Measurements from ENCODE around the gene ADGRL2.

The ADGRL2 gene

GRCh38 chr1:82032068-82032467, 231.3 kb downstream of the ADGRL2 start:
- Histone ChIP-seq H3K27ac (no peak overlapping the region), H3K79me2 (ENCODE audit: insufficient read depth, low read depth) (no peaks in the 10 kb centered on the region), H3K27me3 (ENCODE audit: insufficient read depth, low read depth) (no peaks in the 10 kb centered on the region), H3K4me3 (IDR thresholded peaks at IDR 0.05; ENCODE audit: insufficient read depth, low read depth, low read length) (no peak overlapping the region), H3K4me2 (no peak overlapping the region), H3K4me1 (ENCODE audit: low read depth, poor library complexity, severe bottlenecking) (no peaks in the 10 kb centered on the region), H3K9ac (no peak overlapping the region), H2AFZ (ENCODE audit: low read depth) (no peak overlapping the region), H3K36me3 (ENCODE audit: insufficient read depth) (no peaks in the 10 kb centered on the region), H4K20me1 (ENCODE audit: insufficient read depth) (no peaks in the 10 kb centered on the region)
- TF ChIP-seq CTCF (conservative IDR thresholded peaks at IDR 0.05; ENCODE audit: low read depth, low read length), result no peak

DNA sequence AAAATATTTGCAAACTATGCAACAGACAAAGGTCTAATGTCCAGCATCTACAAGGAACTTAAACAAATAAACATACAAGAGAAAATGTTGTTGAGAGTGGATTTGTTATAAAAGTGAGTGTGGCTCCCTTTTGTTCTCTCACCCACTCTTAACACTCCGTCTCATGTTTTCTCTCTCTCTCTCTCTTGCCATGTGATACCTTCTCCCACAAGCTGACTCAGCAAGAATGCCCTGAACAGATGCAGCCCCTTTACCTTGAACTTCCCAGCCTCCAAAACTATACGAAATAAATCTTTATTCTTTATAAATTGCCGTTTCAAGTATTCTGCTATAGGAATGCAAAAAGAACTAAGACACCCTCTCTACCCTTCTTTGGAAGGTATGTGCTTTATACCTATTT, 234.1 kb downstream of the ADGRL2 start:
- no peaks in the 10 kb centered on the region for H3K27me3 ChIP-seq (ENCODE audit: insufficient read depth, low read depth)
- H2AFZ ChIP-seq (ENCODE audit: low read depth), result no peak overlapping the region
- H3K4me2 ChIP-seq, result no peak overlapping the region
- H3K9ac ChIP-seq, result no peak overlapping the region
- H3K27ac ChIP-seq, result no peak overlapping the region
- no peaks in the 10 kb centered on the region for H4K20me1 ChIP-seq (ENCODE audit: insufficient read depth)
- H3K79me2 ChIP-seq (ENCODE audit: insufficient read depth, low read depth), result no peaks in the 10 kb centered on the region
- H3K36me3 ChIP-seq (ENCODE audit: insufficient read depth), result no peaks in the 10 kb centered on the region
- H3K4me1 ChIP-seq (ENCODE audit: low read depth, poor library complexity, severe bottlenecking), result no peaks in the 10 kb centered on the region
- no peak for TF ChIP-seq CTCF (conservative IDR thresholded peaks at IDR 0.05; ENCODE audit: low read depth, low read length)
- H3K4me3 ChIP-seq (IDR thresholded peaks at IDR 0.05; ENCODE audit: insufficient read depth, low read depth, low read length), result no peak overlapping the region

Measured in KMS-11 (cell line).